HFF-Myc (cell line): Measurements from ENCODE around the gene OR6T1.

Experiments
- DNase-seq: peaks from one replicate; pipeline ENCODE4 v3.0.0-alpha.2; 2011; ENCODE audit warnings: low read depth; ENCODE audit errors: extremely low read depth
- H3K4me3 ChIP-seq: replicated peaks from 2 replicates; pipeline ENCODE4 v1.5.1; 2011; ENCODE audit warnings: low read depth, mild to moderate bottlenecking, control low read depth, low read length
- TF ChIP-seq, protein P1 (sequence below): IDR thresholded peaks from 2 replicates; pipeline ENCODE4 v1.5.1; 2012; ENCODE audit warnings: mild to moderate bottlenecking, low read depth, low read length, control low read depth; ENCODE audit errors: missing control alignments

OR6T1 gene

DNA sequence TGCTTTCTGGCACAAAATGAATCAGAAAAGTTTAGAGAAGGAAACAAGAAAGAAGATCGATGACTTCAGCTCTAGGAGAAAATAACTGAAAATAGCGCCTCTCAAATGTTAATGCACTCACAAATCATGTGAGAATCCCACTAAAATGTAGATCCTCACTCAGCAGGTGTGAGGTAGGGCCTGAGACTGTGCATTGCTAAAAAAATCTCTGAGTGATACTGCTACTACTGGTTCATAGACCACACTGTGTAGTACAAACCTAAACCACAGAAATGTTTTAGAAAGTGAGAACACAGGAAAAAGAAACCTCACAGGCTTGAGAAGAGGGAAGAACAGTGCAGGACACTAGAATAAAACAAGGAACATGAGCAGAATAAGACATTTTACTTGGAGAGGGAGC, 39.7 kb downstream of the OR6T1 start:
- H3K4me3 ChIP-seq: no peak overlapping the region
- DNase-seq: no peak
- TF ChIP-seq, protein P1, sequence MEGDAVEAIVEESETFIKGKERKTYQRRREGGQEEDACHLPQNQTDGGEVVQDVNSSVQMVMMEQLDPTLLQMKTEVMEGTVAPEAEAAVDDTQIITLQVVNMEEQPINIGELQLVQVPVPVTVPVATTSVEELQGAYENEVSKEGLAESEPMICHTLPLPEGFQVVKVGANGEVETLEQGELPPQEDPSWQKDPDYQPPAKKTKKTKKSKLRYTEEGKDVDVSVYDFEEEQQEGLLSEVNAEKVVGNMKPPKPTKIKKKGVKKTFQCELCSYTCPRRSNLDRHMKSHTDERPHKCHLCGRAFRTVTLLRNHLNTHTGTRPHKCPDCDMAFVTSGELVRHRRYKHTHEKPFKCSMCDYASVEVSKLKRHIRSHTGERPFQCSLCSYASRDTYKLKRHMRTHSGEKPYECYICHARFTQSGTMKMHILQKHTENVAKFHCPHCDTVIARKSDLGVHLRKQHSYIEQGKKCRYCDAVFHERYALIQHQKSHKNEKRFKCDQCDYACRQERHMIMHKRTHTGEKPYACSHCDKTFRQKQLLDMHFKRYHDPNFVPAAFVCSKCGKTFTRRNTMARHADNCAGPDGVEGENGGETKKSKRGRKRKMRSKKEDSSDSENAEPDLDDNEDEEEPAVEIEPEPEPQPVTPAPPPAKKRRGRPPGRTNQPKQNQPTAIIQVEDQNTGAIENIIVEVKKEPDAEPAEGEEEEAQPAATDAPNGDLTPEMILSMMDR: no peak

DNA sequence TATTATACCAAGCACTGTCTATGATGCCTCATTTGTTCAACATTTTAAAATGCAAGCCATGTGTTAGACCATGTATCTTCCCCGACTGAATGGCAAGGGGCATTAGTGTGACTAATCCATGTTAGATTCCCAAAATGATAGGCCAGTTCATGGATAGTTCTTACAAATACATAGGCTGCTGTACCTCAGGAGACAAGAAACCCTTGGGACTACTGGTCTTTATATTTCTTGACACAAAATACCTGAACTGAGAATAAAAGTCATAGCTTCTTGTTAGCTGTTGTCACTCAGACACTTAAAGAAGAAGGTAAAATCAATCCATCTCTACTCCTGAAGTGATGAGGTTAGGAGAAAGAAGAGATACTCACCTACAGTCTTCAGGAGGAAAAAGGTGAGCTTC, 41.8 kb downstream of the OR6T1 start, which contains the start of gene OR8D4:
Gene OR8D4, plus strand, starts transcription at position 301 of the 400 bp plus-strand sequence. CDS start 4,265 bp downstream, outside the sequence.
- TF ChIP-seq, protein P1: no peak
- no peak within 1 kb of the TSS for H3K4me3 ChIP-seq
- no peak for DNase-seq

DNA sequence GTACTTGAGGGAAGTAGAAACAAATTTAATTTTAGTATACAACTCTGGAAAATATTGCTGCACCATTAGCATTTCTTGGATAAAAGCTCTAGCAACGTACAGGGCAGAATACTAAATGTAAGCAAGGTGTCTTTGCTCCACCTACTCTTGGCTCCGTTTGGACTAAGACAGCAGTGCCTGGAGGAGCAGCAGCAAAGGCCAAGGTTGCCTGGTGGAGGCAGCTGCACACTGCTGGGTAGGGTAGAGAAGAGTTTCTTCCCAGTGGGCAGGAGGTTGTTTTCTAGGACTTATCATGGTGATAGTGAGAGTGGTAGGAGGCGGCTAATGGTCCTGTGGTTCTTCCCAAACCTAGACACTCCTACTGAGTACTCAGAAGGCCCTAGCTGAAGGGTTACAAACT, 43.8 kb downstream of the OR6T1 start:
- H3K4me3 ChIP-seq: no peak overlapping the region
- TF ChIP-seq, protein P1: no peak
- no peak for DNase-seq
